GM12892 (cell line): ENCODE results near the gene CRYBA4.

Experiments
- POLR2A ChIP-seq: IDR thresholded peaks from 2 replicates; pipeline ENCODE4 v1.6.1; 2011; ENCODE audit warnings: low read depth, low read length, control low read depth
- POLR2AphosphoS5 ChIP-seq: IDR thresholded peaks from 2 replicates; pipeline ENCODE4 v1.6.1; 2011; ENCODE audit warnings: low read depth, low read length, control low read depth

- TF ChIP-seq POLR2AphosphoS5 = no peak
- TF ChIP-seq POLR2A = no peak
Observed at GRCh38 chr22:26615830-26616435, 5.8 kb upstream of the CRYBA4 start.
